GM12872 (cell line): ENCODE results near the gene KCNE3.

Experiments used
- TF ChIP-seq, protein P1 (sequence below): IDR thresholded peaks from 3 replicates; pipeline ENCODE4 v1.5.1; 2011; ENCODE audit warnings: low read depth, mild to moderate bottlenecking, low read length, moderate library complexity; ENCODE audit not compliant: insufficient read depth

Gene KCNE3, protein sequence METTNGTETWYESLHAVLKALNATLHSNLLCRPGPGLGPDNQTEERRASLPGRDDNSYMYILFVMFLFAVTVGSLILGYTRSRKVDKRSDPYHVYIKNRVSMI

DNA sequence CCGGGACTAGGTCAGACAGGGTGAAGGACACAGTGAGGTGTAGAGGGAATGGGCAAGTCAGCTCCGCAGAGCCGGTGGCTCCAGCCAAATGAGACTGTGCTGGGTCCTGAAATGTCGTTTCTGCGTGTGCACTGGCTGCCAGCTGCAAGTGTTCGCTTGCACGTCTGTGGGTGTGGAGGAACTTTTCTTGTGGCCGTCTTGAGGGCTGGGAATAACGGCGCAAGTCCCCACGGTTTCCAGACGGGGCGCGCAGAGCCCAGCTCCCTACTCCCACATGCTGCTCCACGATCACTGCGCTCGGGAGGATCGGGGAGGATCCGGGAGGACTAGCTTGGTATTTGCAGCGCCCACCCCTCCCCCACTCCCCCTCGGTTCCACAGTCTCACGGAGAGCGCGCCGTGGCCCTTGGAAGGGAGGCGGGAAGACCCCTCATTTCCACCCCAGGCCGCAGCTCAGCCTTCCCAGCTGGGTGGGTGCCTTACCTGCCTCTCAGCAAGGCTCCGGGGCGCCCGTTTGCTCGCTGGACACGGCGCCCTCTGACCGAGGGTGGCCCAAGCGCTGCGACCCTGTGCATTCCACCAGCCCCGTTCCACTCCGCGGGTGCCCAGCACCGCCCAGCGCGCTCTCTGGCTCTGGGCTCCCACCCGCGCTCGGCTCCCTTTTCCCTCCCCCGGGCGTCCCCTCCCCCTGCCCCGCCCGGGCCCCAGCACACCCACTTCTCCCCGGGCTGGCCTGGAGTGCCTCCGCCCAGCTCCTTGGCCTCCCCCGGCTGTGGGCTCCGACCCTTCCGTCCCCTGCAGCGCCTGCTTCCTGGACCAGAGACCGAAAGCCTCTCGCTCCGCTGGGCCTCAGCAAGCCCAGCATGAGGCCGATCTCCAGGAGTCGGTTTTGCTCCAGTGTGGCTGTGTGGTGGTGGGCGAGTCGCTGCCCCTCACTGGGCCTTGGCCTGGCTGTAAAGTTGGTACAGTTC is at the start of gene KCNE3:
TSS of gene KCNE3 (minus strand) at position 634 of the 970 bp plus-strand sequence. CDS start 9,986 bp downstream, outside the sequence.
- TF ChIP-seq, protein P1, sequence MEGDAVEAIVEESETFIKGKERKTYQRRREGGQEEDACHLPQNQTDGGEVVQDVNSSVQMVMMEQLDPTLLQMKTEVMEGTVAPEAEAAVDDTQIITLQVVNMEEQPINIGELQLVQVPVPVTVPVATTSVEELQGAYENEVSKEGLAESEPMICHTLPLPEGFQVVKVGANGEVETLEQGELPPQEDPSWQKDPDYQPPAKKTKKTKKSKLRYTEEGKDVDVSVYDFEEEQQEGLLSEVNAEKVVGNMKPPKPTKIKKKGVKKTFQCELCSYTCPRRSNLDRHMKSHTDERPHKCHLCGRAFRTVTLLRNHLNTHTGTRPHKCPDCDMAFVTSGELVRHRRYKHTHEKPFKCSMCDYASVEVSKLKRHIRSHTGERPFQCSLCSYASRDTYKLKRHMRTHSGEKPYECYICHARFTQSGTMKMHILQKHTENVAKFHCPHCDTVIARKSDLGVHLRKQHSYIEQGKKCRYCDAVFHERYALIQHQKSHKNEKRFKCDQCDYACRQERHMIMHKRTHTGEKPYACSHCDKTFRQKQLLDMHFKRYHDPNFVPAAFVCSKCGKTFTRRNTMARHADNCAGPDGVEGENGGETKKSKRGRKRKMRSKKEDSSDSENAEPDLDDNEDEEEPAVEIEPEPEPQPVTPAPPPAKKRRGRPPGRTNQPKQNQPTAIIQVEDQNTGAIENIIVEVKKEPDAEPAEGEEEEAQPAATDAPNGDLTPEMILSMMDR: no peak

DNA sequence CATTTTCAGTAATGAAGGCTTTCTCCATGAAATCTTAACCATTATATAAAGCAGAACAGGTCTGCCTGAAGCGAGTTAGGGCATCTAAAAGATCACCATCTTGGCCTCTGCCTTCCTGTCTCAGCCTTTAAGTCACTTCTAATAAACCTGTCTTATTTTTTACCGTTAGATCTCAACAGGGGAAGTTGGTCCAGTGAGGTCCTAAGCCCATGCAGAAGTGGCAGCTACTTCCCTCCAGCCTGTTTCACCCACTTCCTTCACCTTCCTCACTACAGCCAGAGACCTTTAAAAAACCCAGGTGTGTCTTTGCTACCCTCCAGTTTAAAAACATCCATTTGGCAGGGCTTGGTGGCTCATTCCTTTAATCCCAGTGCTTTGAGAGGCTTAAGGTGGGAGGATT is 40.2 kb upstream of the KCNE3 start:
- TF ChIP-seq, protein P1: no peak

DNA sequence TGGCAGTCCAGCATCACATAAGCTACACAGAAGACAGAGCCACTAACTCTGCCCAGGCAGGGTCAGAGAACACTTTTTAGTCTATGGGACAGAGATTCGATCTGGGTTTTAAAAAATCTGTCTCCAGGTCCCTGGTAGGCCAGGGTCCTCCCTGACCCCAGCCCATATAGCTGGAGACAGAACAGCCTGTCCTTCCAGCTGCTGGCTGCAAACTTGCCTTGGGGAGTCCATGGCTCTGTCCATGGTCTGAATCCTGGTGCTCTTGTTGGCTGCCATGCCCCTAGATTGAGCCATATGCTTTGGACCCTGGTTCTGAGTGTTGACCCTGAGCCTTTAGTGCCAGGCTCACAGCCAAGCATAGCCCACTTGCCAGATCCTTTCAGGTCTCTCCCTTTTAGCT is 39.5 kb upstream of the KCNE3 start:
- TF ChIP-seq, protein P1: no peak

DNA sequence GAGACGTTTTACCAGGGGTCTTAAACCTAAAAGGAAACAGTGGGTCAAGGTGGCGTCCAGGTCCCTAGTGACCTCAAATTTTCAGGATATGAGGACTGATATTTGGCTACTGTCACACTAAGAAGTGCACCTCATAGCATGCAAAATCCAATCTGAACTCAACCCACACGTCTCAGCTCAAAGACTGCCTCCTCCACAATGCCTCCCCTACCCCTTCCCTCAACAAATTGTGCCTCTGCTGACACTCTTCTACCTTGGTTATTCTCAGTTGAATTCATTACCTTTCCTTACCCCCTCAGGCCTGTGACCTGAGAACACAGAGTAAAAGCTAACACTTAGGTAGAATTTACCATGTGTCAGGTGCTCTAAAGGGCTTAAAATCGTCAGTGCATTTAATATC is 38.6 kb upstream of the KCNE3 start:
- TF ChIP-seq, protein P1: no peak

DNA sequence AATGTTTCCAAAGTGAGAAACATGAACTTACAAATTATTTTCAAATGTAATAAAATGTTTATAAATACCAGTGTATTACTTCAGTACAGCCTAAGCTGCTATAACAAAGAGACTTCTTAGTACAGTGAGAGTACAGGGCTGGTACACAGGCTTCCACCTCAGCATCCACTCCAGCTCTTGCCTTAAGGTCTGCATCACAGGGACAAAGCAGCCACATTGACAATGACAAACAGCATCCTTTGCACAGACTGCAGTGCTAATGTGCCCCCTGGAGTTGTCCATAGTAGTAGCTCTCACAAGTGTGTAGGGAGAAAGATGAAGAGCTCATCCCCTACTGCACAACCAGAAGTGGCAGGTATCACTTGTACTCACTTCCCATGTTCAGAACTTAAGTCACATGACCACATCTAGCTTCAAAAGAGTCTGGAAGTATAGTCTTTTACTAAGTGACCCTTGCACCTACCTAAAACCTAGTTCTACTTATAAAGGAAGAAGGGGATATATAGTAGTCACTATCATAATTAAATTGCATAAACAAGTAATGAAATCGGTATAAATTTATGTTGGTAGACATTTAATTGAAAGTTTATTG is 36.8 kb upstream of the KCNE3 start:
- TF ChIP-seq, protein P1: no peak

DNA sequence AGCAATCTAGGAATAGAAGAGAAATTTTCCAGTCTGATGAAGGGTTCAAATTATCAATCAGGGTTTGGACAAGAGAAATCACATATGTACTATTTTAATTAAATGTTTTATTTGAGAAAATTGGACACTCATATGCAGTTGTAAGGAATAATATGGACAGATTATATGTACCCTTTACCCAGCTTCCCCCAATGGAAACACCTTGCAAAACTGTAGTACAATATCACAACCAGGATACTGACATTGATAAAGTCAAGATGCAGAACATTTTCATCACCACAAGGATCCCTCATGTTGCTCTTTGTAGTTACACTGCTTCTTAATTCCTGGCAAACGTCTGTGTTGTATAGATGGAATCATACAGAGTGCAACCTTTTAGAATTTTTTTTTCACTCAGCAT is 27.6 kb upstream of the KCNE3 start:
- TF ChIP-seq, protein P1: no peak
